ENCODE measurements around the gene CALML4.
"Not testable (repeated sequence)": the region's sequence is repeated elsewhere in the genome, so short reads cannot be mapped to it uniquely, and the experiment has no call there.

Gene CALML4

GRCh38 chr15:68176601-68177000 lies 28.5 kb downstream of the CALML4 start:
- no peak overlapping the region for H2AFZ ChIP-seq
- H3K79me2 ChIP-seq = no peaks in the 10 kb centered on the region
- no peak overlapping the region for H3K27ac ChIP-seq
- no peaks in the 10 kb centered on the region for H3K27me3 ChIP-seq (ENCODE audit: control insufficient read depth, insufficient read depth, low read length)
- H3K4me1 ChIP-seq = no peaks in the 10 kb centered on the region
- TF ChIP-seq CTCF (IDR thresholded peaks at IDR 0.05) = no peak
- no peak overlapping the region for H3K9ac ChIP-seq
- H3K4me3 ChIP-seq (ENCODE audit: low read depth, low read length) = no peak overlapping the region
- H3K36me3 ChIP-seq (ENCODE audit: control insufficient read depth, insufficient read depth, low read length) = no peaks in the 10 kb centered on the region
- H3K4me2 ChIP-seq (ENCODE audit: low read length) = no peak overlapping the region
- H3K9me3 ChIP-seq (ENCODE audit: control insufficient read depth, low read length) = no peaks in the 10 kb centered on the region

GRCh38 chr15:68175526-68175925 lies 29.6 kb downstream of the CALML4 start:
- no peak overlapping the region for H3K9ac ChIP-seq
- H3K36me3 ChIP-seq (ENCODE audit: control insufficient read depth, insufficient read depth, low read length) = no peaks in the 10 kb centered on the region
- H3K4me2 ChIP-seq (ENCODE audit: low read length) = no peak overlapping the region
- TF ChIP-seq CTCF (IDR thresholded peaks at IDR 0.05) = no peak
- H3K27me3 ChIP-seq (ENCODE audit: control insufficient read depth, insufficient read depth, low read length) = no peaks in the 10 kb centered on the region
- no peak overlapping the region for H2AFZ ChIP-seq
- no peak overlapping the region for H3K4me3 ChIP-seq (ENCODE audit: low read depth, low read length)
- no peak overlapping the region for H3K27ac ChIP-seq
- H3K79me2 ChIP-seq = no peaks in the 10 kb centered on the region
- no peaks in the 10 kb centered on the region for H3K4me1 ChIP-seq
- no peaks in the 10 kb centered on the region for H3K9me3 ChIP-seq (ENCODE audit: control insufficient read depth, low read length)

GRCh38 chr15:68173119-68173518 lies 32.0 kb downstream of the CALML4 start:
- no peak overlapping the region for H3K27ac ChIP-seq
- no peaks in the 10 kb centered on the region for H3K4me1 ChIP-seq
- no peaks in the 10 kb centered on the region for H3K36me3 ChIP-seq (ENCODE audit: control insufficient read depth, insufficient read depth, low read length)
- no peak overlapping the region for H3K4me2 ChIP-seq (ENCODE audit: low read length)
- no peaks in the 10 kb centered on the region for H3K9me3 ChIP-seq (ENCODE audit: control insufficient read depth, low read length)
- no peak overlapping the region for H2AFZ ChIP-seq
- TF ChIP-seq CTCF (IDR thresholded peaks at IDR 0.05) = no peak
- no peaks in the 10 kb centered on the region for H3K27me3 ChIP-seq (ENCODE audit: control insufficient read depth, insufficient read depth, low read length)
- no peaks in the 10 kb centered on the region for H3K79me2 ChIP-seq
- no peak overlapping the region for H3K9ac ChIP-seq
- no peak overlapping the region for H3K4me3 ChIP-seq (ENCODE audit: low read depth, low read length)

GRCh38 chr15:68172037-68172436 lies 33.1 kb downstream of the CALML4 start:
- not testable (repeated sequence) for H3K9ac ChIP-seq; H2AFZ ChIP-seq; H3K79me2 ChIP-seq; H3K4me1 ChIP-seq; H3K27ac ChIP-seq; H3K4me3 ChIP-seq (ENCODE audit: low read depth, low read length); H3K27me3 ChIP-seq (ENCODE audit: control insufficient read depth, insufficient read depth, low read length); H3K36me3 ChIP-seq (ENCODE audit: control insufficient read depth, insufficient read depth, low read length); H3K9me3 ChIP-seq (ENCODE audit: control insufficient read depth, low read length); H3K4me2 ChIP-seq (ENCODE audit: low read length)

- Histone ChIP-seq H2AFZ (no peak overlapping the region), H3K27ac (no peak overlapping the region), H3K9me3 (ENCODE audit: control insufficient read depth, low read length) (no peaks in the 10 kb centered on the region), H3K27me3 (ENCODE audit: control insufficient read depth, insufficient read depth, low read length) (no peaks in the 10 kb centered on the region), H3K4me2 (ENCODE audit: low read length) (no peak overlapping the region), H3K4me3 (ENCODE audit: low read depth, low read length) (no peak overlapping the region), H3K36me3 (ENCODE audit: control insufficient read depth, insufficient read depth, low read length) (no peaks in the 10 kb centered on the region), H3K4me1 (no peaks in the 10 kb centered on the region), H3K79me2 (no peaks in the 10 kb centered on the region), H3K9ac (no peak overlapping the region)
- TF ChIP-seq CTCF (IDR thresholded peaks at IDR 0.05) = no peak
Measured at GRCh38 chr15:68166847-68167246, 38.3 kb downstream of the CALML4 start.

All from parathyroid adenoma (tissue), 2 donors.